HL-60 (cell line): Measurements from ENCODE around the gene CYB5RL.
"Not testable (repeated sequence)": the region's sequence is repeated elsewhere in the genome, so short reads cannot be mapped to it uniquely, and the experiment has no call there.

Source experiments
- DNase-seq, 2 experiments: peaks; one replicate each; pipeline ENCODE4 v3.0.0-alpha.2; 2010 to 2020; ENCODE audit warnings: low read depth in 1 of 2, low spot score in 1 of 2
- H3K27ac ChIP-seq: fragments of 250-450 bp; sonication (Bioruptor Pico); replicated peaks from 2 replicates; pipeline ENCODE4 v1.5.1; 2020; ENCODE audit warnings: mild to moderate bottlenecking, moderate library complexity
- H3K27me3 ChIP-seq: fragments of 250-450 bp; sonication (Bioruptor Pico); 2 replicates; pipeline ENCODE4 v1.5.1; 2021; ENCODE audit warnings: mild to moderate bottlenecking, moderate library complexity; ENCODE audit not compliant: insufficient read depth, poor library complexity, severe bottlenecking
- H3K4me3 ChIP-seq: replicated peaks from 2 replicates; pipeline ENCODE4 v1.5.1; 2011; ENCODE audit warnings: mild to moderate bottlenecking, control low read depth, low read length; ENCODE audit not compliant: insufficient read depth
- GABPA ChIP-seq: IDR thresholded peaks from 2 replicates; pipeline ENCODE4 v1.6.1; 2012; ENCODE audit warnings: low read depth
- POLR2AphosphoS5 ChIP-seq: IDR thresholded peaks from 2 replicates; pipeline ENCODE4 v1.6.1; 2012; ENCODE audit warnings: low read depth
- SPI1 ChIP-seq: IDR thresholded peaks from 2 replicates; pipeline ENCODE4 v1.6.1; 2012; ENCODE audit warnings: low read depth, mild to moderate bottlenecking, borderline replicate concordance
- TF ChIP-seq, protein P1 (sequence below): IDR thresholded peaks from one replicate; pipeline ENCODE4 v1.5.1; 2011; ENCODE audit warnings: low read length, control low read depth, inconsistent platforms; ENCODE audit not compliant: insufficient read depth
- TF ChIP-seq, protein P2 (sequence below): IDR thresholded peaks from 2 replicates; pipeline ENCODE4 v1.6.1; 2012; ENCODE audit warnings: low read depth; ENCODE audit not compliant: insufficient replicate concordance

Gene CYB5RL

DNA sequence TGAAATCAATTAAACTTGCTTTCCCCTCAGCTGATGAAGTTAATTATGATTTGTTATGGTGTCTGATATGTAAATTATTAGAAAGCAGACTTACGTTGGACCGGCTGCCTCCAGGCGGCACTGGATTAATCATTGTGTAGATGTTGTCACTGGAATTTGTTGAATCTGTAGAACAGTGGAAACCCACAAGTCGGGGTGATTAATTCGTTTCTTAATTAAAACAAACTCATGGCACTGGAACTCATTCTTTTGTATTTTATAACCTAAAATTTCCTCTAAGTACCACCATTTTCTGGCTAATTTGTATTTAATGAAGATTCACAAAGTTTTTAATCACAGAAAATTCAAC lies 39.2 kb upstream of the CYB5RL start:
- Histone ChIP-seq H3K27ac (peak overlapping the region; percentile 56), H3K4me3 (no peak overlapping the region), H3K27me3 (no peaks in the 10 kb centered on the region)
- no peak for DNase-seq
- TF ChIP-seq POLR2AphosphoS5 (no peak), GABPA (no peak), SPI1 (no peak)
- TF ChIP-seq, protein P1, sequence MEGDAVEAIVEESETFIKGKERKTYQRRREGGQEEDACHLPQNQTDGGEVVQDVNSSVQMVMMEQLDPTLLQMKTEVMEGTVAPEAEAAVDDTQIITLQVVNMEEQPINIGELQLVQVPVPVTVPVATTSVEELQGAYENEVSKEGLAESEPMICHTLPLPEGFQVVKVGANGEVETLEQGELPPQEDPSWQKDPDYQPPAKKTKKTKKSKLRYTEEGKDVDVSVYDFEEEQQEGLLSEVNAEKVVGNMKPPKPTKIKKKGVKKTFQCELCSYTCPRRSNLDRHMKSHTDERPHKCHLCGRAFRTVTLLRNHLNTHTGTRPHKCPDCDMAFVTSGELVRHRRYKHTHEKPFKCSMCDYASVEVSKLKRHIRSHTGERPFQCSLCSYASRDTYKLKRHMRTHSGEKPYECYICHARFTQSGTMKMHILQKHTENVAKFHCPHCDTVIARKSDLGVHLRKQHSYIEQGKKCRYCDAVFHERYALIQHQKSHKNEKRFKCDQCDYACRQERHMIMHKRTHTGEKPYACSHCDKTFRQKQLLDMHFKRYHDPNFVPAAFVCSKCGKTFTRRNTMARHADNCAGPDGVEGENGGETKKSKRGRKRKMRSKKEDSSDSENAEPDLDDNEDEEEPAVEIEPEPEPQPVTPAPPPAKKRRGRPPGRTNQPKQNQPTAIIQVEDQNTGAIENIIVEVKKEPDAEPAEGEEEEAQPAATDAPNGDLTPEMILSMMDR = no peak
- TF ChIP-seq, protein P2, sequence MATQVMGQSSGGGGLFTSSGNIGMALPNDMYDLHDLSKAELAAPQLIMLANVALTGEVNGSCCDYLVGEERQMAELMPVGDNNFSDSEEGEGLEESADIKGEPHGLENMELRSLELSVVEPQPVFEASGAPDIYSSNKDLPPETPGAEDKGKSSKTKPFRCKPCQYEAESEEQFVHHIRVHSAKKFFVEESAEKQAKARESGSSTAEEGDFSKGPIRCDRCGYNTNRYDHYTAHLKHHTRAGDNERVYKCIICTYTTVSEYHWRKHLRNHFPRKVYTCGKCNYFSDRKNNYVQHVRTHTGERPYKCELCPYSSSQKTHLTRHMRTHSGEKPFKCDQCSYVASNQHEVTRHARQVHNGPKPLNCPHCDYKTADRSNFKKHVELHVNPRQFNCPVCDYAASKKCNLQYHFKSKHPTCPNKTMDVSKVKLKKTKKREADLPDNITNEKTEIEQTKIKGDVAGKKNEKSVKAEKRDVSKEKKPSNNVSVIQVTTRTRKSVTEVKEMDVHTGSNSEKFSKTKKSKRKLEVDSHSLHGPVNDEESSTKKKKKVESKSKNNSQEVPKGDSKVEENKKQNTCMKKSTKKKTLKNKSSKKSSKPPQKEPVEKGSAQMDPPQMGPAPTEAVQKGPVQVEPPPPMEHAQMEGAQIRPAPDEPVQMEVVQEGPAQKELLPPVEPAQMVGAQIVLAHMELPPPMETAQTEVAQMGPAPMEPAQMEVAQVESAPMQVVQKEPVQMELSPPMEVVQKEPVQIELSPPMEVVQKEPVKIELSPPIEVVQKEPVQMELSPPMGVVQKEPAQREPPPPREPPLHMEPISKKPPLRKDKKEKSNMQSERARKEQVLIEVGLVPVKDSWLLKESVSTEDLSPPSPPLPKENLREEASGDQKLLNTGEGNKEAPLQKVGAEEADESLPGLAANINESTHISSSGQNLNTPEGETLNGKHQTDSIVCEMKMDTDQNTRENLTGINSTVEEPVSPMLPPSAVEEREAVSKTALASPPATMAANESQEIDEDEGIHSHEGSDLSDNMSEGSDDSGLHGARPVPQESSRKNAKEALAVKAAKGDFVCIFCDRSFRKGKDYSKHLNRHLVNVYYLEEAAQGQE = no peak

DNA sequence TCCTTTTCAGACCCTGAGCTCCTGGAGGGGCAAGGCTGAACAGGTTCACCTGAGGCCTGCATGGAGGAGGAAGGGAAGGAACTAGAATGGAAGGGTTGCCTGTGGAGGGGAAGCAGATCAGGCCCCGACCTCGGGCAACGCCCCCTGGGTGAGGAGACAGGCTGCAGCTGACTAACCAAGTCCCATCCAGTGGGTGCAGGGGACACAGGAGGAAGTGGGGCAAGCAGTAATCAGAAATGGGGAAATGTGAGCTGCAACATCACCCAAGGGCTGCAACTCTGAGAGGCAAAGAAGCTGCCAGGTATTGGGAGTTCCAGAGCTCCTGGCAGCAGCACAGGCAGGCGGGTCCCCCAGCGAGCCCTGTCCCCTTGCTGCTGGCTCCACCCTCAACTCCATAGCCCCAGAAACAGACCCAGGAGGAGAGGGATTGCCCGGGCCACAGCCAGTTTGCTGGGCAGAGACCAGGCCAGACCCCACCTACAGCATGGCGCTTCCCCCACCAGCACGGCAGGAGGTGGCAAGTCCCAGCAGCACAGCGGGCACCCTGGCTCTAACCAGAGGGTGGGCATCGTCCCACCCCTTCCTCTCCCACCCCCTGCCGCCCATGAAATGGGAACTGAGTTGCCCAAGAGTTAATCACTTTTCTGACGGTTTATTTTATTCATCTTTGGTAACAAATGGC lies 38.7 kb upstream of the CYB5RL start:
- TF ChIP-seq, protein P1 = no peak
- peak; percentile 96 for TF ChIP-seq SPI1
- TF ChIP-seq POLR2AphosphoS5 = peak; percentile 47; the same call in 1 of the 2 replicates
- Histone ChIP-seq H3K27ac (peak overlapping the region; percentile 56), H3K27me3 (no peaks in the 10 kb centered on the region), H3K4me3 (no peak overlapping the region)
- DNase-seq = peak; percentile 62 to 94

DNA sequence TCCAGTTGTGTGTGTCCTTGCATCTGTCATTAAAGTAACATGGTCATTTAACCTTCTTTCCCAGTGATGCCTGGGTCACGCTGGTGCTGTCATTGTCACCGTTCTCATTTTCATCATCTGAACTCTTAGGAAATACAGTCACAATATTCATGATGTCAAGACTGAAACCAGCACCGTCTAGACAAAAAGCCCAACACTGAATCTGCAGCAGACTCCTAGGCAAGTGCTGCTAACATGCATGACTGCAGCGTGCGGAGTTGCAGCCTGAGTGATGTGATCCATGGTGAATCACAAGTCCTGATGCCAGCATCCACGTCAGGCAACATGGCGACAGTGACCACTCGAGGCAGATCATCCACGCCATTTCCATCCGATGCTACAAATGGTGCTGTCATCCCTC lies 37.8 kb upstream of the CYB5RL start:
- TF ChIP-seq SPI1 (no peak), POLR2AphosphoS5 (no peak), GABPA (no peak)
- TF ChIP-seq, protein P2 = no peak
- TF ChIP-seq, protein P1 = no peak
- DNase-seq = no peak
- no peak overlapping the region for H3K27ac ChIP-seq
- H3K27me3 ChIP-seq = no peaks in the 10 kb centered on the region
- no peak overlapping the region for H3K4me3 ChIP-seq

DNA sequence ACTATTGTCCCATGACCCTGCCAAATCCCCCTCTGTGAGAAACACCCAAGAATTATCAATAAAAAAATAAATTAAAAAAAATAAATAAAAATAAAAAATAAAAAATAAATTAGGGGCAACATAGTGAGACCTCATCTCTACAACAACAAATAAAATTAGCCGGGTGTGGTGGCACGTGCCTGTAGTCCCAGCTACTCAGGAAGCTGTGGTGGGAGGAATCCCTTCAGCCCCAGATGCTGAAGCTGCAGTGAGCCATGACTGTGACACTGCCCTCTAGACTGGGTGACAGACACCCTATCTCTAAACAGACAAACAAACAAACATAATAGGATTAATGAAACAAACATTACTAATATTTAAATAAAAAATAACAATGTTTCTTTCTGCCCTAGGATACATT lies 34.5 kb upstream of the CYB5RL start:
- H3K27ac ChIP-seq = no peak overlapping the region
- no peaks in the 10 kb centered on the region for H3K27me3 ChIP-seq
- TF ChIP-seq POLR2AphosphoS5 = no peak
- TF ChIP-seq, protein P2 = no peak
- TF ChIP-seq GABPA = no peak
- no peak for DNase-seq
- no peak overlapping the region for H3K4me3 ChIP-seq

DNA sequence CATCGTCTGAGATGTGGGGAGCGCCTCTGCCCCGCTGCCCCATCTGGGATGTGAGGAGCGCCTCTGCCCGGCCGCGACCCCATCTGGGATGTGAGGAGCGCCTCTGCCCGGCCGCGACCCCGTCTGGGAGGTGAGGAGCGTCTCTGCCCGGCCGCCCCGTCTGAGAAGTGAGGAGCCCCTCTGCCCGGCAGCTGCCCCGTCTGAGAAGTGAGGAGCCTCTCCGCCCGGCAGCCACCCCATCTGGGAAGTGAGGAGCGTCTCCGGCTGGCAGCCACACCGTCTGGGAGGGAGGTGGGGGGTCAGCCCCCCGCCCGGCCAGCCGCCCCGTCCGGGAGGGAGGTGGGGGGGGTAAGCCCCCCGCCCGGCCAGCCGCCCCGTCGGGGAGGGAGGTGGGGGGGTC lies 33.4 kb upstream of the CYB5RL start:
- H3K27ac ChIP-seq, H3K4me3 ChIP-seq, H3K27me3 ChIP-seq, DNase-seq: not testable (repeated sequence)
